ENCODE results near the gene MYF6. TPM values are rescaled to one million over a fixed set of nuclear protein-coding genes. Genes with fewer than 3 reads are reported as not detected.

MYF6 gene
- total RNA-seq, 2 donors from 2014 or later = not detected

DNA sequence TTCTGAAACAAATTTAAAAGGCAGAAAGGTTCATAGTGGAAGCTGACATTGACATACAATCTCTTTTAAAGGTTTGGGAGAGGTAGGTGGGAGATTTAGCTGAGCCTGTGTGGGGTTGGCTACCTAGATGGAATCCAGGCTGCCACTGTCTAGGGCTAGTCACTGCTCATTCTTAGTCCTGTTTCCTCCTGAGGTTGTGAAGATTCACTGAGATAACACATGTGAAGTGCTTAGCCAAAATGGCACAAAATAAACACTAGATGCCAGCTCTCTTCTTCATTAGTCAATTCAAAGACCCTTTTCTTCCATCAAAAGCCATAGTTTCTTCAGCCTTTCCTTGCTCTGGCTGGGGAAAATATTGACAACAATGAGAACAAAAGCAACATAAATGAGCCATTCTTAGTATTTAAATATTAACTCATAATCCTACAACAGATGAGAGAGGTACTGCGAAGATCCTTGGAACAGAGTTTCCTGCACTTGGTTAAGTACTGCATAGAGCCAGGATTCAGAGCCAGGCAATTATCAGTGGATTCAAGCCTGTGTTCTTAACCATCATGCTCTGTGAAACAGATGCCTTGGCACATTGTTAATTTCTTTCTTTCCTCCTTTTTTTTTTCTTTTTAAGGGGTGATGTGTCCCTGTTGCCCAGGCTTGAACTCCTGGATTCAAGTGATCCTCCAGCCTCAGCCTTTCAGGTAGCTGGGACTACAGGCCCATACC lies 3.5 kb downstream of the MYF6 start:
- DNase-seq (ENCODE audit: low spot score) = no peak
- TF ChIP-seq, protein P1, sequence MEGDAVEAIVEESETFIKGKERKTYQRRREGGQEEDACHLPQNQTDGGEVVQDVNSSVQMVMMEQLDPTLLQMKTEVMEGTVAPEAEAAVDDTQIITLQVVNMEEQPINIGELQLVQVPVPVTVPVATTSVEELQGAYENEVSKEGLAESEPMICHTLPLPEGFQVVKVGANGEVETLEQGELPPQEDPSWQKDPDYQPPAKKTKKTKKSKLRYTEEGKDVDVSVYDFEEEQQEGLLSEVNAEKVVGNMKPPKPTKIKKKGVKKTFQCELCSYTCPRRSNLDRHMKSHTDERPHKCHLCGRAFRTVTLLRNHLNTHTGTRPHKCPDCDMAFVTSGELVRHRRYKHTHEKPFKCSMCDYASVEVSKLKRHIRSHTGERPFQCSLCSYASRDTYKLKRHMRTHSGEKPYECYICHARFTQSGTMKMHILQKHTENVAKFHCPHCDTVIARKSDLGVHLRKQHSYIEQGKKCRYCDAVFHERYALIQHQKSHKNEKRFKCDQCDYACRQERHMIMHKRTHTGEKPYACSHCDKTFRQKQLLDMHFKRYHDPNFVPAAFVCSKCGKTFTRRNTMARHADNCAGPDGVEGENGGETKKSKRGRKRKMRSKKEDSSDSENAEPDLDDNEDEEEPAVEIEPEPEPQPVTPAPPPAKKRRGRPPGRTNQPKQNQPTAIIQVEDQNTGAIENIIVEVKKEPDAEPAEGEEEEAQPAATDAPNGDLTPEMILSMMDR (IDR thresholded peaks at IDR 0.05) = no peak

DNA sequence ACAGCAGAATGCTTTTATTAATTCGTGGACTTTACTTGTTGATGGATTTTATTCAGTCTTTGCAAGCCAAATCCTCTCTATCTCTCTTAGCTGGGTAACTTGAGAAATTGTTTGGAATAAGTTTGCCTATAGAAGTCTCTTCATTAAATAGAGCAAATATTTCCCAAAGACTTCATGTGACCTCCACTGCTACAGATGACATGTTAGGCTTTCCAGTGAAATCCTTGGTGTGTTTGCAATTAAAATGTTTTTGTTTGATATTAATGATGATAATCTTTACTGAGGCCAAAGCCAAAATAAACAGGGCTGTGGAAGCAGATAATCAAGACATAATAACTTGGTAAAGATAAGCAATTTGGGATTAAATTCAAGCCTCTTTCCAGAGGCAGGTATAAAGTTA lies 4.4 kb downstream of the MYF6 start:
- H3K27me3 ChIP-seq (replicated peaks; ENCODE audit: insufficient read depth) = no peaks in the 10 kb centered on the region
- no peak for ATAC-seq (ENCODE audit: insufficient number of reproducible peaks, low FRiP score, low read depth)
- no peak overlapping the region for H3K4me3 ChIP-seq
- H3K4me1 ChIP-seq (ENCODE audit: control insufficient read depth in 1 of 2, low read depth in 2 of 2) = no peaks in the 10 kb centered on the region
- H3K9me3 ChIP-seq = no peaks in the 10 kb centered on the region
- H3K27ac ChIP-seq = no peak overlapping the region
- TF ChIP-seq, protein P1 (IDR thresholded peaks at IDR 0.05) = no peak
- DNase-seq (ENCODE audit: low spot score) = no peak
- no peaks in the 10 kb centered on the region for H3K36me3 ChIP-seq

More for the DNA sequence above, 3.5 kb downstream of the MYF6 start:
- H3K36me3 ChIP-seq = no peaks in the 10 kb centered on the region
- H3K27ac ChIP-seq = no peak overlapping the region
- H3K27me3 ChIP-seq (replicated peaks; ENCODE audit: insufficient read depth) = no peaks in the 10 kb centered on the region
- H3K4me1 ChIP-seq (ENCODE audit: control insufficient read depth in 1 of 2, low read depth in 2 of 2) = peaks cover 0 to 2% of the 10 kb centered on the region in 2 donors
- H3K4me3 ChIP-seq = no peak overlapping the region
- no peaks in the 10 kb centered on the region for H3K9me3 ChIP-seq
- no peak for ATAC-seq (ENCODE audit: insufficient number of reproducible peaks, low FRiP score, low read depth)

DNA sequence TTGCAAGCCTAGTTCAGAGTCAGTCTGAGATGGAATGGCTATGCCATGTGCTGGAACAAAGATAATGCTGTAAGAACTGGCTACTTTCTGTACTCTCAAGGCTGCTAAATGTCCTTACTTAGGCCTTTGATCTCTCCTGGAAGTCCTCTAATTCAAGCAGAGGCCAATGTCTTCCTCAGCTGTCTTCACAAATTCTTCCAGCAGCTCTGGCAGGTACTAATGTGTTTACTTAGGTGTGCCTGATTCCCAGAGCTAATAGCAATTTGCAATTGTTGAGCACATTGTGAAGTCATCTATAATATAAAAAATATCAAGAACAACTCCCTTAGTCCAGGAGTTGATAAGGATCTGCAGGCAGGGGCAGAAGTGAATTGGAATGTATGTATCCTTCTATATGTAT lies 5.4 kb downstream of the MYF6 start:
- no peaks in the 10 kb centered on the region for H3K36me3 ChIP-seq
- TF ChIP-seq, protein P1 (IDR thresholded peaks at IDR 0.05) = no peak

DNA sequence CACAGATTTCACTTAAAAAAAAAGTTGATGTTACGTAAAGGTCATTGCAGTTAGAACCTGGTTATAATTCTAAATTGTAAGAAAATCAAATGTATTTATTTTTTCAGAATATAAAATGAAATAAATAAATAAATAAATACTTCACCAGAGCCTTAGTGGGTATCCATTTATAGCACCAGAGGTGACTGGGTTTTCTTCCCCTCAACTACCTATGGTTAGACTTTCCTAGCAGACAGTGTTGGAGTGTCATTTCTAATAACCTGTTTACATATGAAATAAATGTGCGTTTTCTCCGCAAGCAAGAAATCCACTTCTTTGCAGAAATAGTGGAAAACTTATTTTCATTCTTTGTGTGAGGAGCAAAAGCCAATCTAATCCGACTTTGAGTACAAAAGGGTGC lies 6.0 kb downstream of the MYF6 start:
- no peaks in the 10 kb centered on the region for H3K27me3 ChIP-seq (replicated peaks; ENCODE audit: insufficient read depth)
- no peaks in the 10 kb centered on the region for H3K4me1 ChIP-seq (ENCODE audit: control insufficient read depth in 1 of 2, low read depth in 2 of 2)
- peak overlapping the region; percentile 51 for H3K4me3 ChIP-seq
- no peak overlapping the region for H3K27ac ChIP-seq
- ATAC-seq (ENCODE audit: insufficient number of reproducible peaks, low FRiP score, low read depth) (no peak), DNase-seq (ENCODE audit: low spot score) (no peak)
- TF ChIP-seq, protein P1 (IDR thresholded peaks at IDR 0.05) = no peak
- no peaks in the 10 kb centered on the region for H3K36me3 ChIP-seq
- no peaks in the 10 kb centered on the region for H3K9me3 ChIP-seq

More for the DNA sequence above, 5.4 kb downstream of the MYF6 start:
- H3K4me1 ChIP-seq (ENCODE audit: control insufficient read depth in 1 of 2, low read depth in 2 of 2) = no peaks in the 10 kb centered on the region
- H3K27me3 ChIP-seq (replicated peaks; ENCODE audit: insufficient read depth) = no peaks in the 10 kb centered on the region
- H3K4me3 ChIP-seq = no peak overlapping the region
- no peak for ATAC-seq (ENCODE audit: insufficient number of reproducible peaks, low FRiP score, low read depth)
- no peaks in the 10 kb centered on the region for H3K9me3 ChIP-seq
- no peak overlapping the region for H3K27ac ChIP-seq
- no peak for DNase-seq (ENCODE audit: low spot score)

DNA sequence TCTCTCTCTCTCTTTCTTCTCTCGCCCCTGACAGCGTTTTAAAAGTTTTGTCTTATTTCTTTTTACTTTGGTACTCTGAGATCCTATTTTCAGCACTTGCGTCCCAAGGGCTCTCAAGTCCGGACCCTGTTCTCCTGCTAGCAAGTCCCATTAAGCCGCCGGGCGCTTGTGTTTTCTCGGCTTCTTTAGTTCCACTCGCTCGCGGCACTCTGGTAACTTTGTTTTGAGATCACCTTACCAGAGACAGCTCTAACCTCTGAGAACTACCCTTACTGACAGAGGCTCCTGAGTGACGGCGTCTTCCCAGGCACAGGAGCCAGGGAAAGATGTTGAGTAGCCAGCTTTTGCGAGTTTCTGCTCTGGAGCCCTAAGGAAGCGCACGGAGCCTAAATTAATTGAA lies 6.6 kb downstream of the MYF6 start:
- Histone ChIP-seq H3K27me3 (replicated peaks; ENCODE audit: insufficient read depth) (no peaks in the 10 kb centered on the region), H3K27ac (no peak overlapping the region), H3K9me3 (no peaks in the 10 kb centered on the region), H3K36me3 (no peaks in the 10 kb centered on the region), H3K4me3 (peak overlapping the region; percentile 51), H3K4me1 (ENCODE audit: control insufficient read depth in 1 of 2, low read depth in 2 of 2) (no peaks in the 10 kb centered on the region)
- TF ChIP-seq, protein P1 (IDR thresholded peaks at IDR 0.05) = no peak
- no peak for DNase-seq (ENCODE audit: low spot score)
- no peak for ATAC-seq (ENCODE audit: insufficient number of reproducible peaks, low FRiP score, low read depth)

All from thoracic aorta (tissue), 2 donors.